NCI-H460 (cell line): ENCODE data around the gene PALM. TPM values are rescaled to one million over a fixed set of nuclear protein-coding genes. Genes with fewer than 3 reads are reported as not detected.

Experiments used
- DNase-seq: peaks from one replicate; pipeline ENCODE4 v3.0.0-alpha.2; 2016; ENCODE audit warnings: low read depth; ENCODE audit errors: extremely low read depth
- total RNA-seq: library from RNA; depleted of rRNA; stranded (reverse); fragments of >200 nt; shearing (Covaris generic); gene quantifications from 2 replicates; pipeline ENCODE4 v1.2.3, GENCODE V29; 2014

The PALM gene
- total RNA-seq, 1 experiment from 2014 or later: 4.2 TPM

GRCh38 chr19:750640-751423 lies 42.1 kb downstream of the PALM start, which contains the start of gene MISP:
MISP (plus strand) TSS chr19:751112; CDS start chr19:756947, 5,835 bp downstream.
- no peak for DNase-seq

- DNase-seq: peak; percentile 82
Measured at GRCh38 chr19:751501-752341, 43.0 kb downstream of the PALM start.

GRCh38 chr19:752652-753517 lies 44.1 kb downstream of the PALM start:
- DNase-seq: peak; percentile 96

- DNase-seq: no peak
Measured at GRCh38 chr19:754530-754929, 45.8 kb downstream of the PALM start.

DNA sequence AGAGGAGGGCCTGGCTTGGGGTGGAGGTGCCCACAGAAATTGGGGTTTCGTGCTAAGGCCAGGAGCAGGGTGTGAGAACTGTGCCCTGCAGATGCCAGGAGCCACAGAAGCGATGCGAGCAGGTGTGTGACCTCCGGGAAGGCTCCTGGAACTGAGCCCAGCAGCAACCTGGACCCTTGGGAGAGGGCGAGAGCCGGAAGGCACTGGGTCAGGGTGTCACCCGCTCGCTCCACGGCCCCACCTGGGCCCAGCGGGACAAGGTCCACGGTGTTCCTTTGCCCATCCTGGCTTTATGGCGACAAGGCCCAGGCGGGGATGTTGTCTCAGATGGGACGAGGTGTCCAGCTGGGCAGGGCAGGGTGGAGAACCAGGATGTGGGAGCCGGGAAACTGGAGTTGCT lies 46.3 kb downstream of the PALM start:
- no peak for DNase-seq

GRCh38 chr19:756236-756635 lies 47.5 kb downstream of the PALM start:
- no peak for DNase-seq

GRCh38 chr19:756821-757688 lies 48.3 kb downstream of the PALM start:
- no peak for DNase-seq

DNA sequence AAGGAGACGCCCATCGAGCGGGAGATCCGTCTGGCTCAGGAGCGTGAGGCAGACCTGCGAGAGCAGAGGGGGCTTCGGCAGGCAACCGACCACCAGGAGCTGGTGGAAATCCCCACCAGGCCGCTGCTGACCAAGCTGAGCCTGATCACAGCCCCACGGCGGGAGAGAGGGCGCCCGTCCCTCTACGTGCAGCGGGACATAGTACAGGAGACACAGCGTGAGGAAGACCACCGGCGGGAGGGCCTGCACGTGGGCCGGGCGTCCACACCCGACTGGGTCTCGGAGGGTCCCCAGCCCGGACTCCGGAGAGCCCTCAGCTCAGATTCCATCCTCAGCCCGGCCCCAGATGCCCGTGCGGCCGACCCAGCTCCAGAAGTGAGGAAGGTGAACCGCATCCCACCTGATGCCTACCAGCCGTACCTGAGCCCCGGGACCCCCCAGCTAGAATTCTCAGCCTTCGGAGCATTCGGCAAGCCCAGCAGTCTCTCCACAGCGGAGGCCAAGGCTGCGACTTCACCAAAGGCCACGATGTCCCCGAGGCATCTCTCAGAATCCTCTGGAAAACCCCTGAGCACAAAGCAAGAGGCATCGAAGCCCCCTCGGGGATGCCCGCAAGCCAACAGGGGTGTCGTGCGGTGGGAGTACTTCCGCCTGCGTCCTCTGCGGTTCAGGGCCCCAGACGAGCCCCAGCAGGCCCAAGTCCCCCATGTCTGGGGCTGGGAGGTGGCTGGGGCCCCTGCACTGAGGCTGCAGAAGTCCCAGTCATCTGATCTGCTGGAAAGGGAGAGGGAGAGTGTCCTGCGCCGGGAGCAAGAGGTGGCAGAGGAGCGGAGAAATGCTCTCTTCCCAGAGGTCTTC lies 49.3 kb downstream of the PALM start:
- no peak for DNase-seq

DNA sequence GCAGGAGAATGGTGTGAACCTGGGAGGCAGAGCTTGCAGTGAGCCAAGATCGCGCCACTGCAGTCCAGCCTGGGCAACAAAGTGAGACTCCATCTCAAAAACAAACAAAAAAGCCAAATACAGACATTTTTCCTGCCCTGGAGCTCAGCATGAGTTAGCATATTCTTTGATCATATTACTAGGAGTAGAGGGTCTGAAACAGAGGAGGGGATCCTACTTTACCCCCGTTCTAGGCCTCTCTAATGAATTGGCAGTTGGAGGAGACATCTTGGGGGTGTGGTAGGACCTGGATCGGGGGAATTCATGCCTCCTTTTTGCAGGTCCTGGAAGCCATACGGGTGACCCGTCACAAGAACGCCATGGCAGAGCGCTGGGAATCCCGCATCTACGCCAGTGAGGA lies 54.4 kb downstream of the PALM start:
- no peak for DNase-seq

- no peak for DNase-seq
Measured at GRCh38 chr19:763869-764268, 55.1 kb downstream of the PALM start.

DNA sequence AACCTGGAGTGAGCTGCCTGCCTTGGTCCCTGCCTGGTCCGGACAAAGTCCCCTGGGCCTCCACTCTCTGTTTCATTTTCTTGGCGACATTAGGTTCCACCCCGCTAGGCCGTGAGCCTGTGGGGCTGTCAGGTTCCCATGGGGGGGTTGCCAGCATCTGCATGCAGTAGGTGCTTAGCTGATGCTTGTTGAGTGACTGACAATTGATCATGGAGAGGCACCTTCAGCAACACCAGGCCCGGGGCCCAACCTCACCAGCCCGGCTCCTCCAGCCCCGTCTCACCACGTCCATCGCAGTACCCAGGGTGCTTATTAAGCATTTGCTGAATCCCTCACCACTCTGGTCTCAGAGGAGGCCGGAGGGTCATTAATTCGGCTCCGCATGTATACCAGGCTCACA lies 55.6 kb downstream of the PALM start:
- DNase-seq: no peak

DNA sequence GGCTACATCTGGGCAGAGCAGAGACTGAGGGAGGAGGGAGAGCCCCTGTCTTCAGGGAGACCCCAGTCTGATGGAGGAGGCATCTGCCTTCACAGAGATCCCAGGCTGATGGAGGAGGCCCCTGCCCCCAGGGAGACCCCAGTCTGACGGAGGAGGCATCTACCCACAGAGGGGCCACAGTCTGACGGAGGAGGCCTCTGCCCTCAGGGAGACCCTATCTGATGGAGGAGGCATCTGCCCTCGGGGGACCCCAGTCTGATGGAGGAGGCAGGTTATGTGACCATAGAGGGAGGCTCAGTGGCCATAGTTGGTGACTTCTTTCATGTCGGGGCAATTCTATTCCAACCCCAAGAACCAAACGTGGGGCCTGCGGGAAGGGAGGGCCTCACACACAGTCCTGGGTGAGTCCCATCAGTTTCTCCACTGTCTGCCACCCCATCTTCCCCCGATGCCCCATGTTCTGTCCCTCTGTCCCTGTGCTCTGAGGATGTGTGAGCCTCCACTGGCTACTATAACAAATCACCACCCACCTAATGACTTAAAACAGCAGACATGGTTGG lies 56.5 kb downstream of the PALM start:
- no peak for DNase-seq

DNA sequence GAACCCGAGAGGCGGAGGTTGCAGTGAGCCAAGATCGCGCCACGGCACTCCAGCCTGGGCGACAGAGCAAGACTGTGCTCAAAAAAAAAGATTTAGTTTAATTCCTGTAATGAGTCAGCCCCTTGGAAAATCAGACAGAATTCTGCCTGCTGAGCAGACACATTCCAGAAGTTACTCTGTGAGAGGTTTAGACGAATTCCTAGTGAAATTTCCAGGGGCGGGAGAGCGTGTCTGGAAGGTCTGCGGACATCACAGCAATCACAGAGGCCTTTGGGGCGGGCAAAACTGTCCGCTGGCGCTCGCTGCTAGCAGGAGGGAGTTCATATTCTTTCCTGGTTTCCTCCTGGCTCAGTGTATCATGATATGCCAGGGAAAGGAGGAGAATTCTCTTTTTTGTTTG lies 59.7 kb downstream of the PALM start:
- no peak for DNase-seq

GRCh38 chr19:769616-770015 lies 60.9 kb downstream of the PALM start:
- no peak for DNase-seq

GRCh38 chr19:771332-771785 lies 62.6 kb downstream of the PALM start:
- no peak for DNase-seq

DNA sequence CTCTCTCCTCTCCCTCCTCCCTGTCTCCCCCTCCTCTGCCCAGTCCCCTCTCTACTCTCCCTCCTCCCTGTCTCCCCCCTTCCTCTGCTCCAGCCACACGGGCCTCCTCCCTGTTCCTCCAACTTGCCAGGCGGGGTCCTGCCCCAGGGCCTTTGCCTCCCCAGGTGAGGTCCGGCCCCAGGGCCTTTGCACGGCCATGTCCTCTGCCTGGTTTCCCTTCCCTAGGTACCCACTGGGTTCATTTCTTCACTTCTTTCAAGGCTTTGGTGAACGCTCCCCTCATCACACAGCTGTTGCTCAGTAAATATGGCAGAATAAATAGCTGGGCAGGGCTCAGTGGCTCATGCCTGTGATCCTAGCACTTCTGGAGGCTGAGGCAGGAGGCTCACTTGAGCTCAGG lies 63.3 kb downstream of the PALM start:
- DNase-seq: no peak

- DNase-seq: no peak
Measured at GRCh38 chr19:772730-773436, 64.1 kb downstream of the PALM start.

- no peak for DNase-seq
Measured at GRCh38 chr19:776549-776948, 67.8 kb downstream of the PALM start.
